Mucosa of descending colon (tissue), 3 donors: Measurements from ENCODE around the gene CACNA2D2. TPM values are rescaled to one million over a fixed set of nuclear protein-coding genes. Genes with fewer than 3 reads are reported as not detected.

Experiments used
- ATAC-seq: fragments of 200-7000 bp; cut with Tn5 transposase; one replicate; pipeline ENCODE4 v1.9.1; 2020; ENCODE audit warnings: mild to moderate bottlenecking, moderate library complexity
- DNase-seq, 3 donors: peaks; one replicate each; pipeline ENCODE4 v3.0.0-alpha.2; 2020
- H3K36me3 ChIP-seq: fragments of 200-600 bp; one replicate; pipeline ENCODE4 v1.8.0; 2021; ENCODE audit warnings: low read depth, mild to moderate bottlenecking
- H3K4me1 ChIP-seq: fragments of 200-600 bp; one replicate; pipeline ENCODE4 v1.8.0; 2021; ENCODE audit warnings: low read depth, mild to moderate bottlenecking
- H3K4me3 ChIP-seq: fragments of 200-600 bp; one replicate; pipeline ENCODE4 v1.8.0; 2021; ENCODE audit warnings: mild to moderate bottlenecking
- H3K9me3 ChIP-seq: fragments of 200-600 bp; one replicate; pipeline ENCODE4 v1.8.0; 2021; ENCODE audit warnings: mild to moderate bottlenecking
- intact Hi-C, 2 donors: fragments of 100-400 bp; cut with DNase I in 1 of 2; cut with micrococcal nuclease in 1 of 2; formaldehyde crosslinking; loops; one replicate each; pipeline versions ENCODE4 v1.11.0 to v1.11.1; 2022; cut with DNase I, micrococcal nuclease
- total RNA-seq, 3 donors: library from RNA; stranded (reverse); fragmentation: NEBNext Ultra II Directional in 2 of 3; extraction: Animal tissue kit (Norgen Biotek cat#: 25700) in 2 of 3; gene quantifications; one replicate each; pipeline versions ENCODE4 v1.2.1 to v1.2.4, GENCODE V29; 2021 to 2023
- TF ChIP-seq, protein P1 (sequence below): fragments of 200-600 bp; IDR thresholded peaks from one replicate; pipeline ENCODE4 v1.8.0; 2022; ENCODE audit warnings: antibody characterized with exemption, mild to moderate bottlenecking
- donor health status: DM: no; HTN: no; CAD: no; lungs with moderate emphysema.
- donor health status: DM: no; HTN: no; CAD: no.
- donor health status: DM: no; HTN: yes; CAD: no.

Gene CACNA2D2
- total RNA-seq, 3 donors from 2014 or later = 1.5 to 4.9 (median 3.8) TPM

- no peaks in the 10 kb centered on the region for H3K4me1 ChIP-seq
- no peak overlapping the region for H3K4me3 ChIP-seq
- DNase-seq (peak in 2 of 3 donors; percentile 65 to 75), ATAC-seq (peak; percentile 54)
- no peaks in the 10 kb centered on the region for H3K36me3 ChIP-seq
- intact Hi-C loops = no loop called here
- no peaks in the 10 kb centered on the region for H3K9me3 ChIP-seq
- TF ChIP-seq, protein P1, sequence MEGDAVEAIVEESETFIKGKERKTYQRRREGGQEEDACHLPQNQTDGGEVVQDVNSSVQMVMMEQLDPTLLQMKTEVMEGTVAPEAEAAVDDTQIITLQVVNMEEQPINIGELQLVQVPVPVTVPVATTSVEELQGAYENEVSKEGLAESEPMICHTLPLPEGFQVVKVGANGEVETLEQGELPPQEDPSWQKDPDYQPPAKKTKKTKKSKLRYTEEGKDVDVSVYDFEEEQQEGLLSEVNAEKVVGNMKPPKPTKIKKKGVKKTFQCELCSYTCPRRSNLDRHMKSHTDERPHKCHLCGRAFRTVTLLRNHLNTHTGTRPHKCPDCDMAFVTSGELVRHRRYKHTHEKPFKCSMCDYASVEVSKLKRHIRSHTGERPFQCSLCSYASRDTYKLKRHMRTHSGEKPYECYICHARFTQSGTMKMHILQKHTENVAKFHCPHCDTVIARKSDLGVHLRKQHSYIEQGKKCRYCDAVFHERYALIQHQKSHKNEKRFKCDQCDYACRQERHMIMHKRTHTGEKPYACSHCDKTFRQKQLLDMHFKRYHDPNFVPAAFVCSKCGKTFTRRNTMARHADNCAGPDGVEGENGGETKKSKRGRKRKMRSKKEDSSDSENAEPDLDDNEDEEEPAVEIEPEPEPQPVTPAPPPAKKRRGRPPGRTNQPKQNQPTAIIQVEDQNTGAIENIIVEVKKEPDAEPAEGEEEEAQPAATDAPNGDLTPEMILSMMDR = peak; percentile 47
Observed at GRCh38 chr3:50550079-50550736, 46.8 kb upstream of the CACNA2D2 start.

DNA sequence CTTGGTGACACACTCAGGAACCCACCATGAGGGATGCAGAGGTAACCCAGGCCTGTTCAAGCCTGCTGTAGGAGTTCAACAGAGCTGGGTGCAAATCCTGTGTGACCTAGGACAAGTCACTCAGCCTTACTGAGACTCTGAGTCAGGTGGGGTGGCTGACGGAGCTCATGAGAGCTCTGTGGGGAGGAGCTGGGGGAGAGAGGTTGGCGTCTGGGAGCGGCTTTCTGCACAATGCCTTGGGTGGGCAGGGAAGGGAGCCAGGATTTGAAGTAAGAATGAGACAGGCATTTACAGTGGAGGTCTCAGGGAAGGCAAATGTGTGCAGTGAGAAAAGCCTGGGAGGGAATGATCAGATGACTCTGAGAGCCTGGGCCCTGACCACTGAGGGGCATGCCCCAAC, 45.8 kb upstream of the CACNA2D2 start:
- TF ChIP-seq, protein P1 = no peak
- H3K36me3 ChIP-seq = no peaks in the 10 kb centered on the region
- no peak overlapping the region for H3K4me3 ChIP-seq
- H3K9me3 ChIP-seq = no peaks in the 10 kb centered on the region
- DNase-seq (no peak), ATAC-seq (no peak)
- no peaks in the 10 kb centered on the region for H3K4me1 ChIP-seq
- intact Hi-C loops = loop anchor here (10.0 kb wide), 2 partner anchors 114 to 184 kb away; no protein-coding TSS in a partner anchor

DNA sequence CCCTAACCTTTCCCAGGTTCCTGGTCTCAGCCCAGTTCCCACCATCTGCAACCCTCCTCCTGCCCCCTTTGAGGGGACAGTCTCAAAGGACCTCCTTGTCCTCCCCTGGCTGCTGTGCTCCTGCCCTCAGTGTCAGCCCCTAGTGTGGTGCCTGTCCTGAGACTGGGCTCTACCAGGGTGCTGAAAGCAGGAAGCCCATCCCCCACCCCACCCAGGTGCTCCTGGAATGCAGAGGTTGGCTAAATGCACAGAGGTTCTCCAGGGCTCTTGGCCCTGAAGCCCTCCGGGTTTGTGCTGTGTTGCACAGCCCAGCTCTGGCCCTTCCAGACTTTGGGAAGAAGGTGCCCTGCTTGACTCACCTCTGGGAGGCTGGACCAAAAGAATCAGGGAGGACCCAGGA, 42.3 kb upstream of the CACNA2D2 start:
- H3K4me1 ChIP-seq = no peaks in the 10 kb centered on the region
- no peaks in the 10 kb centered on the region for H3K9me3 ChIP-seq
- TF ChIP-seq, protein P1 = no peak
- no peak for DNase-seq
- H3K4me3 ChIP-seq = no peak overlapping the region
- H3K36me3 ChIP-seq = no peaks in the 10 kb centered on the region
- intact Hi-C loops = loop anchor here (10.0 kb wide), 2 partner anchors 111 to 181 kb away; no protein-coding TSS in a partner anchor
- no peak for ATAC-seq

GRCh38 chr3:50542177-50543034, 39.0 kb upstream of the CACNA2D2 start:
- H3K9me3 ChIP-seq = no peaks in the 10 kb centered on the region
- TF ChIP-seq, protein P1 = peak; percentile 87
- no peak overlapping the region for H3K4me3 ChIP-seq
- H3K36me3 ChIP-seq = no peaks in the 10 kb centered on the region
- intact Hi-C loops = loop anchor here (5.0 to 10.0 kb wide), 3 partner anchors 108 to 195 kb away; partner anchors contain the start of gene ZMYND10 (in 1 of the 2)
- DNase-seq (peak in 2 of 3 donors; percentile 71 to 87), ATAC-seq (peak; percentile 86)
- H3K4me1 ChIP-seq = no peaks in the 10 kb centered on the region

DNA sequence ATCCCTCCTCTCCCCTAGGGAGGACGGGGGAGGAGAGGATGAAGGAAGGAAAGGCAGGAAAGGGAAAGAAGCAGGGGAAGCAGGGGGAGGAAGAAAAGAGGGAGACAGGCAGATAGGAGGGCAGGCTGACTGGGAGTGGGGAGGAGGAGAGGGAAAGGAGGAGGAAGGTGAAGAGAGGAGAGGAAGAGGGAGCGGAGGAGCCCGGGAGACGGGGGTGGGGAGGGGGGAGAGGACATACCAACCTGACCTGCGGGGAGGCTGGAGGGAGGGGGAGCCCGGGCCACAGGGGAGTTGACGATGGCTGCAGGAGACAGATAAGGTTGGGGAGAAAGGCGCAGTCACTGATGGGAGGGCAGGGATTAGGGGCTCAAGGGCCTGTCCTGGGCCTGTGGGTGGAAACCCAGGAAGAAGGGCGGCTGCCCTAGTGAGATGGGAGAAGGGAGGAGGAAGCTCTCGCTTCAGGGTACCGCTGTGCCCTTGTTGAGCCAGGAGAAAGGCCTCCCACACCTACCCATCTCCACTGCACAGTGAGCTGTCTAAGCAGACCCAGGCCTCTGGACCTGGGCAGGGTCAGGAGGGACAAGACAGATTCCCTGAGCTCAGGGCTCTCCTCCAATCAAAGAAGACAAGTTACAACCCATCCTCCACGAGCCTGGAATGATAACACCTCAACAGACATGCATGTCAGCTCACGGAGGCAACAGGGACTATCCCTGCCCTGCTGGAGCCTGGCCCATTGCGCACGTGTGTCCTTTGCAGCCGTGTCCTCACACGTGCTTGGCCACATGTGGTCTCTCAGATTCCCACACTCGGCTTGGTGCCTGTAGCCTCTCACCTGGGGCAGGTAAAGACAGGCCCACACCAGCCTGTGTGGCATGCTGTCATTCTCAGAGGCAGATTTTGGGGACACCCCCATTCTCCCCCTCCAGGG, 36.2 kb upstream of the CACNA2D2 start:
- intact Hi-C loops = loop anchor here (5.0 to 10.0 kb wide), 3 partner anchors 105 to 192 kb away; partner anchors contain the start of gene ZMYND10 (in 1 of the 2)
- ATAC-seq (no peak), DNase-seq (no peak)
- no peak overlapping the region for H3K4me3 ChIP-seq
- H3K36me3 ChIP-seq = no peaks in the 10 kb centered on the region
- no peaks in the 10 kb centered on the region for H3K9me3 ChIP-seq
- H3K4me1 ChIP-seq = no peaks in the 10 kb centered on the region
- TF ChIP-seq, protein P1 = no peak
